Right lobe of liver (tissue), 4 donors: ENCODE data around the gene TTC38.

Source experiments
- CTCF ChIP-seq, 4 donors: fragments of 200-600 bp in 3 of 4; fragments of 450-650 bp in 1 of 4; IDR thresholded peaks; one replicate each; pipeline versions ENCODE4 v1.5.1 to v1.8.0; 2016 to 2022; ENCODE audit warnings: antibody characterized with exemption in 4 of 4, mild to moderate bottlenecking in 2 of 4
- POLR2A ChIP-seq: fragments of 450-650 bp; IDR thresholded peaks from one replicate; pipeline ENCODE4 v1.6.1; 2017; ENCODE audit warnings: antibody characterized with exemption, mild to moderate bottlenecking
- donor health status: DM: no; HTN: no; CAD: no.
- donor health status: DM: no; HTN: no; CAD: no.
- donor health status: DM: no; HTN: yes; CAD: no.

GRCh38 chr22:46323162-46323561, 55.4 kb downstream of the TTC38 start:
- no peak for TF ChIP-seq POLR2A
- no peak for TF ChIP-seq CTCF (IDR thresholded peaks at IDR 0.05)
